ENCODE data around the gene ARAP1. TPM values are rescaled to one million over a fixed set of nuclear protein-coding genes. Genes with fewer than 3 reads are reported as not detected.

Gene ARAP1
- total RNA-seq: 100 to 1,000 TPM in 1 of 2 donors, 10 to 100 TPM in 1; 95.2 to 109 TPM

- Histone ChIP-seq H3K27ac (peak within 1 kb of the TSS; percentile 56), H3K4me1 (replicated peaks) (peaks cover 3% of the 10 kb centered on the region), H3K4me3 (peak within 1 kb of the TSS; percentile 44 to 48), H3K9me3 (no peaks in the 10 kb centered on the region), H3K36me3 (no peaks in the 10 kb centered on the region), H3K27me3 (replicated peaks; ENCODE audit: insufficient read depth) (no peaks in the 10 kb centered on the region)
- peak; percentile 65 for DNase-seq (ENCODE audit: low spot score)
- WGBS: 2% methylated on average over 24 of the region's 51 CpGs
- intact Hi-C loops (cut with DNase I): no loop called here
- TF ChIP-seq CTCF (IDR thresholded peaks at IDR 0.05): no peak
- peak; percentile 12 for TF ChIP-seq POLR2A (IDR thresholded peaks at IDR 0.05)
- peak; percentile 40 for TF ChIP-seq POLR2AphosphoS5 (IDR thresholded peaks at IDR 0.05)
These were observed at the start of gene ARAP1 for GRCh38 chr11:72752088-72752914. TSS of gene ARAP1 (minus strand) at chr11:72752408. CDS start at chr11:72727128, 25,280 bp downstream.

GRCh38 chr11:72799441-72799840 lies 47.2 kb upstream of the ARAP1 start:
- intact Hi-C loops (cut with DNase I): no loop called here
- Histone ChIP-seq H3K9me3 (no peaks in the 10 kb centered on the region), H3K27me3 (replicated peaks; ENCODE audit: insufficient read depth) (no peaks in the 10 kb centered on the region), H3K4me1 (replicated peaks) (no peaks in the 10 kb centered on the region), H3K36me3 (no peaks in the 10 kb centered on the region), H3K4me3 (no peak overlapping the region), H3K27ac (no peak overlapping the region)
- WGBS: 55% methylated on average over 4 of the region's 4 CpGs
- TF ChIP-seq CTCF (IDR thresholded peaks at IDR 0.05) (no peak), POLR2AphosphoS5 (IDR thresholded peaks at IDR 0.05) (no peak), POLR2A (IDR thresholded peaks at IDR 0.05) (no peak)
- DNase-seq (ENCODE audit: low spot score): no peak

GRCh38 chr11:72798361-72798760 lies 46.2 kb upstream of the ARAP1 start:
- Histone ChIP-seq H3K36me3 (no peaks in the 10 kb centered on the region), H3K4me3 (no peak overlapping the region), H3K4me1 (replicated peaks) (no peaks in the 10 kb centered on the region), H3K27ac (no peak overlapping the region), H3K27me3 (replicated peaks; ENCODE audit: insufficient read depth) (no peaks in the 10 kb centered on the region), H3K9me3 (no peaks in the 10 kb centered on the region)
- no peak for DNase-seq (ENCODE audit: low spot score)
- 85% methylated on average over 4 of the region's 4 CpGs for WGBS
- intact Hi-C loops (cut with DNase I): no loop called here
- no peak for TF ChIP-seq CTCF (IDR thresholded peaks at IDR 0.05)
- no peak for TF ChIP-seq POLR2AphosphoS5 (IDR thresholded peaks at IDR 0.05)

GRCh38 chr11:72793425-72794367 lies 41.5 kb upstream of the ARAP1 start, which contains the start of gene STARD10:
TSS of gene STARD10 (minus strand) at chr11:72794047. CDS start at chr11:72781181, 12,866 bp downstream.
- Histone ChIP-seq H3K36me3 (no peaks in the 10 kb centered on the region), H3K4me3 (peak within 1 kb of the TSS; percentile 53 to 56), H3K27ac (peak within 1 kb of the TSS; percentile 92 to 95), H3K9me3 (no peaks in the 10 kb centered on the region), H3K27me3 (replicated peaks; ENCODE audit: insufficient read depth) (no peaks in the 10 kb centered on the region), H3K4me1 (replicated peaks) (no peaks in the 10 kb centered on the region)
- WGBS: 2% methylated on average over 45 of the region's 55 CpGs
- peak; percentile 94 for DNase-seq (ENCODE audit: low spot score)
- peak; percentile 49 for TF ChIP-seq POLR2A (IDR thresholded peaks at IDR 0.05)
- peak; percentile 94 for TF ChIP-seq POLR2AphosphoS5 (IDR thresholded peaks at IDR 0.05)
- TF ChIP-seq CTCF (IDR thresholded peaks at IDR 0.05): peak; percentile 100
- intact Hi-C loops (cut with DNase I): loop anchor here (1.0 kb wide), 1 partner anchor 68 kb away; no protein-coding TSS in a partner anchor
